Urothelium cell line (cell line): ENCODE data around the gene OPCML.

Experiments used
- DNase-seq: peaks from one replicate; pipeline ENCODE4 v3.0.0; 2011; ENCODE audit warnings: low spot score, mixed read lengths
- FAIRE-seq: peaks from 2 replicates; lab custom pipeline; 2011; peaks lifted over from hg19 to GRCh38; lab: Jason Lieb, UNC

OPCML gene

GRCh38 chr11:133362916-133363315 lies 169.4 kb downstream of the OPCML start:
- no peak for FAIRE-seq
- DNase-seq, result no peak

DNA sequence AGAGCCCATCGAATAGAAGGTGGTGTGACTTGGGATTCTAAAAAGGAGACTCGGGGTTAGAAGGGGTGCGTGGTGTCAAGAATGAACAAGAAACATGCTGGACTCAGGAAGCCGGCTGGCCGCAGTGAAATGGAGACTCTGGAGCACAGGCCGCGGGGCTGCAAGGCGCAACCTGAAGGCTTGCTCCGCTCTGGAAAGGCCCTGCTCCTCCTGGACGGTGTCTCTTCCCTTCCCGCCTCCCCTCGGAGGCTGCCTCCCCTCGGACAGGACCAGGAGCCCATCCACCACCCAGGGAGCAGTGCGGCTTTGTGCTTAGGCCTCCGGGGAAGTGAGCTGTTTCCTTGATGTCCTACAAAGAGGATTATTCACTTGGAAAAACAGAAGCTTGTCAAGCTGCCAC lies 170.1 kb downstream of the OPCML start:
- no peak for FAIRE-seq
- DNase-seq, result no peak

GRCh38 chr11:133361689-133361994 lies 170.7 kb downstream of the OPCML start:
- DNase-seq, result no peak
- FAIRE-seq, result no peak

- FAIRE-seq (no peak), DNase-seq (no peak)
These were observed 171.2 kb downstream of the OPCML start for GRCh38 chr11:133360860-133361688.

DNA sequence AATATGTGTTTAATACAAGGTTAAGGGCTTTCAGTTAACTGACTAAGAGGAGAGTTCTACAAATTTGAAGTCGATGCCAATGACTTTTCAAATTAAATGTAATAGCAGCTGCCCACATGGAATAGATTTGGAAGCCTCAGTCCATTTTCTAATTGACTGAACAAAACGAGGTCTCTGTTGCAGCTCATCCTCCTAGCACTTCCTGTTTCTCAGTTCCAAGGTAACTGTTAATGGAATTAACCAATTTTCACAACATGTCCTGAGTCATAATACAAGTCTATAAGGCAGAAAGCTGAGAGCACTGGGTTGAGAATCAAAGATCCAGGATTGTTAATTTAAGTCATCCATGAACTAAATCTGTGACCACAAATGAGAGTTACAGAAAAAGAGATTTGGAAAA lies 177.2 kb downstream of the OPCML start:
- DNase-seq (no peak), FAIRE-seq (no peak)

- peak; percentile 91 for FAIRE-seq
- DNase-seq, result no peak
These were observed 178.2 kb downstream of the OPCML start for GRCh38 chr11:133354069-133354468.

GRCh38 chr11:133350045-133350444 lies 182.3 kb downstream of the OPCML start:
- no peak for DNase-seq

GRCh38 chr11:133347988-133348387 lies 184.3 kb downstream of the OPCML start:
- DNase-seq (no peak), FAIRE-seq (no peak)

More at GRCh38 chr11:133350045-133350444, 182.3 kb downstream of the OPCML start:
- no peak for FAIRE-seq

DNA sequence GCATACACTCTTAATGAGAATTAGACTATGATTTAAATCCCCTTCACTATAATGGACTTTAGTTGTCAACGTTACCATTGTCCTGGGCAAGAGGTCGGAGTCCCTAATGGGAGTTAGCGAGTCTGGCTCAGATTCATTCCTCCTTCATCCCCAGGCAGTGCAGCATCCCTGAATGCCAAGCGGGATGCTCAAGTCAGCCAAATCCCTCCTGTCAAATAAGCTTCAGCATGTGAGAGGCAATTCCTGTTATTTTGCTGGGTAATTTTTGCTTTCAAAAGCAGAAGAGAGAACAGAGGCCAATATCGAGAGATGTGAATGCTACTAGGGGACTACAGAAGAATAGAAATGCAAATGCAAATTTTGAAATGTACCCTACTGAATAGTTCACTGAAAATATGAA lies 186.2 kb downstream of the OPCML start:
- no peak for FAIRE-seq
- DNase-seq, result no peak

DNA sequence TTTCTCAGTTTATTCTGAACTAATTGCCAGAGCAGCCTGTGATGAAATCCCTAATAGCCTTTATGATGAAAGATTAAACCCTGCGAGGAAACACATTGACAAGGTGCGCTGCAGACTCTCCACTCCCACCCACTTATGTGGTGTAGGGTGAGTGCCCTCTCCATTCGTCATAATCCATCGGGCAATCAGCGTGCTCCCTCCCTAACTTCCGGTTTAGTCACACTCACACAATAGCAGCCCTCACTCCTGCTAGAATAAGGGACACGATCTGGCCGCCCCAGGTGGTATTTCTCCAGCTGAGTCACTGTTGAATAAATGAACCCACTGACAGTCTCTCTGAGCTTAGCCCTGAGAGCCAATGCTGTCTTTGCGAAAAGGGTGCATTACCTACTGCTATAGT lies 188.3 kb downstream of the OPCML start:
- FAIRE-seq (no peak), DNase-seq (peak; percentile 69)

DNA sequence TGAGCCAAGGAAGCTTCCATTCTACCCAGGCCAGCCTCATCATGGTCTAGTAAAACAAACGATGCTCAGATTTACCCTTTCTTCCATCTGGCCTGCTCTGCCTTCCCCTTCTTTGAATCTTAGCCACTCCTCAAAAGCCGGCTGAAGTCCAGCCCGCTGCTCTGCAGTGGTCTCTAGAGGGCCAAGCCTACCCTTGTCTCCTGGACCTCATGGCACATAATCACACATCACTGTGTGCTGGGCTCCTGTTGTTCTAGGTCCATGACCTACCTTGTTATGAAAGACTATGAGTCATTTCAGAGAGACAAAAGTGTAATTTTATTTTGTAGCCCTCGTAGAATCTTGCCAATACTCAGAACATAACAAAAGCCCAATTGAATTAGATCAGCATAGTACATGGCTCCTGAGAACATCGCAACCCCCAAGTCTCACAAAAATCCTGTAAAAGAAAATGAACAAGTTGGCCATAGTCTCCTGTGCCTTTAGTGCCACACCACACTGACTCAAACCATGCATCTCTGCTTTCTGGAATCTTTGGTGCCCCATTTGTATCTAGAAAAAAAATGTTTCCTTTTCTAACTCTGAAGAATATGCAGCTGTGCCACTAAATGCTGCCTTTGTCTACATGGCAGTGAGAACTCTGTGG lies 192.7 kb downstream of the OPCML start:
- DNase-seq (no peak), FAIRE-seq (no peak)

- DNase-seq (no peak), FAIRE-seq (no peak)
These were observed 193.7 kb downstream of the OPCML start for GRCh38 chr11:133338588-133338987.

- DNase-seq, result no peak
- no peak for FAIRE-seq
These were observed 194.3 kb downstream of the OPCML start for GRCh38 chr11:133337951-133338418.

DNA sequence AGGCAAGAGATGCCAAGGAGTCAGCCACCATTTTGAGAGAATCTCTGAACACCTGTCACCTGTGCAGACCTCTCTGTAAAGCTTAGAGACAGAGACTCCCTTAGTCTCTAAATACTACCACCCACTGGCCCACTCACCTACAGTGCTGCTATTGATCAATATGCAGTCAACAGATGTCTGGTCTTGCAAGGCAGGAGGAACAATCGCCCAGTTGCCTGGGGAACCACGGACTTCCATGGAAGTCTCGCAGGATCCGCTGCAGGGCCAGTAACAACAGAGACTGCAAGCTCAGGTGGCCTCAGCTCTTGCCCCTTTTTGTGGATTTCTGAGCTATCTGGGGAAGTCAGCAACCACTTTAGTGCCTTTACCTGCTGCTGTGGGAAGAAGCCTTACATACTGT lies 195.1 kb downstream of the OPCML start:
- DNase-seq (no peak), FAIRE-seq (no peak)

- no peak for FAIRE-seq
- no peak for DNase-seq
These were observed 201.3 kb downstream of the OPCML start for GRCh38 chr11:133331031-133331430.

- peak; percentile 5 for FAIRE-seq
These were observed 205.5 kb downstream of the OPCML start for GRCh38 chr11:133326849-133327248.

GRCh38 chr11:133326332-133326731 lies 206.0 kb downstream of the OPCML start:
- DNase-seq, result no peak
- FAIRE-seq, result peak; percentile 63

More at GRCh38 chr11:133326849-133327248, 205.5 kb downstream of the OPCML start:
- DNase-seq, result no peak

GRCh38 chr11:133325711-133326110 lies 206.6 kb downstream of the OPCML start:
- no peak for DNase-seq
- FAIRE-seq, result no peak

DNA sequence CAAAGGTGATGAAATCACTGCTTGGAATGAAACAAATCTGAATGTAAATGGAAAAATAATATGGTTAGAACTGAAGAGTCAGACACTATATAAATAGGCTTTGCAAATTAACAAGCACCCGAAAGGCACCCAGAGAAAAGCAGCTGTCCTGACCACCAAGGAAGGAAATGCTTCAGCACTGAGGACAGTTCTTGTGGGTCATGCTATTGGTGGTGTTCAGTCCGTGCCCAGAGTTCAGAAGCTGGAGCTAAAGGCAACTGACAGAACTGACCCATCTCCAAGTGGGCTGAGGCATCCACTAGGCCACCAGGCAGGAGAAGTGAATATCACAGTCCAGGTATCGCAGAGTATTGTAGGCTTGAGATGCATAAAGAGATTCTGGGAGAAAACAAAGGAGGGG lies 208.9 kb downstream of the OPCML start:
- DNase-seq (no peak), FAIRE-seq (no peak)

DNA sequence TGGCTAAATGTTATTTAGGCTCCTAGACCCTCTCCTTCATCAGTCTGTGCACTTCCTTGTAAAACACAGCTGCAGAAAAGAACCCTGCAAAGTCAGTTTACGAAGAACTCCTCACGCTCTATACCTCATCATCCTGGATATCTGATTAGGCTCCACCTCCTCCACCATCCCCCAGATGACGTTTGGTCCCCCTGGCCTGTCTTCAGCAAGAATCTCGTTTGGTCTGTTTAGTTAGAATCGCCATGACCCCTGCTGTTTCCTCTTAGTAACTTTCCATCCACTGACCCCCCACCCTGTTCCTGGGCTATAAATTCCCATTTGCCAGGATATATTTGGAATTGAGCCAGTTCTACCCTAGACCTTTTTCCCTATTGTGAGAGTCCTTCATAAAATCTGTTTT lies 214.1 kb downstream of the OPCML start:
- FAIRE-seq (no peak), DNase-seq (no peak)

DNA sequence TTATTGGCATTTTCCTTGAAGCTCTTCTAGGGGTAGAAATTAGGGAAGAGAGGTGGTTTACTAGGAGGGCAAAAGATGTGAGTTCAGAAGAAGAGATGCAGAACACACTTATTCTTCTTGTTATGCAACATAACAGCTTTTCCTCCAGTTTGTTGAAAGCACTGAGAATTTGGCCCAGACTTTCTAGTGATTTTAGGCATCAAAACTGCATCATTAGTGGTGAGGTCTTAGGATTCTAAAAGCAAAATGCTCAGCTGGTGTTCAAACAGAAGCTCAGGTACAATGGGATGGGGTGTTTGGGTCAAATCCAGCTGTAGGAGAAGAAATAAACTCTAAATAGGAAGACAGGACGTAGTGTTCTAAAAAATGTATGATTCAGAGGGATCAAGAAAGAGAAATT lies 221.1 kb downstream of the OPCML start:
- FAIRE-seq (no peak), DNase-seq (no peak)

DNA sequence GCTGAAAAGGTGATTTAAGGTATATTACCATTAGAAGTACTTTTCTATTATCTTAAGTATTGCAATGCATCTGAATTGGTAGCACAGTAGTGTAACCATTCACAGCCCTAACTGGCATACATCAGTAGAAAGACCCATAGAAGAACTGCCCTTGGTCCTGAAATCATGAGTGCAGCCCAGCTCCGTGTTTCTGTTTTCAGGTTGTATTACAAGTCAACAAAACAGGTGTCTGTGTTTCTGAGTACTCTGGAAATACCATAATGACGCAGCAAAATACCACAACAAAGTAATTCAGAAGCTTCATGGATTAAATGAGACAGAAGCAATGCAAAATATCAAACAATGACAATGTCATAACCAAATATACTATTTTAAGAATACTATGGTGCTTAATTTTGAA lies 226.3 kb downstream of the OPCML start:
- FAIRE-seq (no peak), DNase-seq (peak; percentile 5)
